Measurements from ENCODE around the gene CD34. TPM values are rescaled to one million over a fixed set of nuclear protein-coding genes. Genes with fewer than 3 reads are reported as not detected.

The CD34 gene
- total RNA-seq, 1 donor from 2014 or later, result 0.26 TPM

DNA sequence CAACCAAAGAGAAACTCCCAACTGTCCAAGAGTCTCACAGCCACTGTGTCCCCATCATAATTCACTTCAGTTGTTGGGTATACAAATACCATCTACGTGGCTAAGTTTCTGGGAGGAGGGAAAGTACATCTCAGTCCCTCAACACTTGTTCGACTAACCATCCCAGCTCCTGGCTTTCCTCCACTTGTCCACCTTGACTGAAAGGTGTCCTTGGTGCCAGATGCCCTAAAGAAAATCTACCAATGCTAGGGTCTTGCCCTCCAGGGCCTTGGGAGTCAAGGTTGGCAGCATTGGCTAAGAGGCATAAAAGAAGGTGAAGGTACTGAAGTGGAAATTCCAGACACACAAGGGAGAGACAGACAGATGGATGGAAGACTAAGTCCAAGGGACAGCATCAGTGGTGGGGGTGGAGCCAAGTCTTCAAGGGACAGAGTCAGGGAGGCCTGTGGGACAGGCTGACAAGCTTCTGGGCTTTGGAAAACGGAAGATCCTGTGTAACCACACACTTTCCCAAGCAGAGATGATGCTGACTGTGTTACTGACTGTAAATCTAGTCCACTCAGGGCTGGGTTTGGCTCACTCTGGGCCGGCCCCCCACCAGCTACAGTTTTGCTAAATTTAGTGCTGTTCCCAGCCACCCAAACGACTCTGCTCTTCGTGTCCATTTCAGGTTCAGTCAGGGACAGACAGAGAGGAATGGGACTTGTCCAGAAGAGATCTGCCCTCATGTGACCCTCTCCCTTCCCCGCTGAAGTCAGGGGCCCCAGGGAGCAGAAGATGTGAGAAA lies 60.1 kb downstream of the CD34 start:
- no peaks in the 10 kb centered on the region for H3K4me1 Mint-ChIP-seq

DNA sequence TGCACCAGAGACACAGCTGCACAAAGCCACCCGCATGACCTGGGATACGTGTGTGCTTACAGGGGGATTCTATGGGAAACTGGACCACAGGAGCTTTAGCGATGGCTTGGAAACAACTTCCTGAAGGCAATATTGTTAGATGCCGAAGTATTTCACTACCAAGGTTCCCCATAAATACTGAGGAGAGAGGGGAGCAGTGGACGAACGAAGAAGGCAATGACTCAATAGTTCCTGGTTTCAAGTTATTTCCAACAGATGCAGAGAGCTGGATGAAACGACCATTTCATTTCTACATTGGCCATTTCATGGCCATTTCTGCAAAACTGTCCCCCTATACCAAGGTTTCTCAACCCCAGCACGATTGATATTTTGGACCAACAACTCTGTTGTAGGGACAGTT lies 61.3 kb downstream of the CD34 start:
- H3K27ac Mint-ChIP-seq (ENCODE audit: unreplicated experiment), result no peak overlapping the region
- no peaks in the 10 kb centered on the region for H3K27me3 Mint-ChIP-seq (ENCODE audit: low read depth)
- peaks cover 5% of the 10 kb centered on the region for H3K36me3 Mint-ChIP-seq (ENCODE audit: low read depth)
- H3K4me3 Mint-ChIP-seq, result no peak overlapping the region
- H3K4me1 Mint-ChIP-seq, result peaks cover 10% of the 10 kb centered on the region
- H3K9me3 Mint-ChIP-seq, result no peaks in the 10 kb centered on the region
- DNase-seq (ENCODE audit: low read depth, low spot score), result no peak
- TF ChIP-seq, protein P1, sequence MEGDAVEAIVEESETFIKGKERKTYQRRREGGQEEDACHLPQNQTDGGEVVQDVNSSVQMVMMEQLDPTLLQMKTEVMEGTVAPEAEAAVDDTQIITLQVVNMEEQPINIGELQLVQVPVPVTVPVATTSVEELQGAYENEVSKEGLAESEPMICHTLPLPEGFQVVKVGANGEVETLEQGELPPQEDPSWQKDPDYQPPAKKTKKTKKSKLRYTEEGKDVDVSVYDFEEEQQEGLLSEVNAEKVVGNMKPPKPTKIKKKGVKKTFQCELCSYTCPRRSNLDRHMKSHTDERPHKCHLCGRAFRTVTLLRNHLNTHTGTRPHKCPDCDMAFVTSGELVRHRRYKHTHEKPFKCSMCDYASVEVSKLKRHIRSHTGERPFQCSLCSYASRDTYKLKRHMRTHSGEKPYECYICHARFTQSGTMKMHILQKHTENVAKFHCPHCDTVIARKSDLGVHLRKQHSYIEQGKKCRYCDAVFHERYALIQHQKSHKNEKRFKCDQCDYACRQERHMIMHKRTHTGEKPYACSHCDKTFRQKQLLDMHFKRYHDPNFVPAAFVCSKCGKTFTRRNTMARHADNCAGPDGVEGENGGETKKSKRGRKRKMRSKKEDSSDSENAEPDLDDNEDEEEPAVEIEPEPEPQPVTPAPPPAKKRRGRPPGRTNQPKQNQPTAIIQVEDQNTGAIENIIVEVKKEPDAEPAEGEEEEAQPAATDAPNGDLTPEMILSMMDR (conservative IDR thresholded peaks at IDR 0.05), result no peak

More for the DNA sequence above, 60.1 kb downstream of the CD34 start:
- Mint-ChIP-seq H3K27ac (ENCODE audit: unreplicated experiment) (no peak overlapping the region), H3K9me3 (no peaks in the 10 kb centered on the region), H3K4me3 (no peak overlapping the region), H3K36me3 (ENCODE audit: low read depth) (peaks cover 2% of the 10 kb centered on the region), H3K27me3 (ENCODE audit: low read depth) (no peaks in the 10 kb centered on the region)
- TF ChIP-seq, protein P1 (conservative IDR thresholded peaks at IDR 0.05), result no peak
- no peak for DNase-seq (ENCODE audit: low read depth, low spot score)

DNA sequence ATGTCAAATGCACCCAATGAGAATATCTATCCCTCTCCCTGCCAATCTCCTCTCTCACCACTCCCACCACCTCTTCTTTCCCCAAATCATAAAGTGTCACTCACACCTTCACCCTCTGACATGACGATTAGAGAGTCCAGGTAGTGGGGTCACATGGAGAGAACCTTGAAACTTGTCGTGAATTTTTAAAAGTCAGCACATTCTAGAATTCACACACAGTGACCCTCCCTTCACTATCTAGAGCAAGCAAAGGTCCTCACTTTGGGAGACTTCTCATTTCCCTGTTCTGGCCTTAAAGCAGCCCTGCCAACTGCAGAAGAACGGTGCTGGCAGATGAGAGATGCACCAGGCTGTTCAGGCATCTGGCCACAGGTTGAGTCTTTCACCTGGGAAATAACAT lies 61.9 kb downstream of the CD34 start:
- Mint-ChIP-seq H3K4me3 (no peak overlapping the region), H3K4me1 (peaks cover 16% of the 10 kb centered on the region), H3K9me3 (no peaks in the 10 kb centered on the region), H3K27ac (ENCODE audit: unreplicated experiment) (no peak overlapping the region), H3K36me3 (ENCODE audit: low read depth) (peaks cover 5% of the 10 kb centered on the region), H3K27me3 (ENCODE audit: low read depth) (no peaks in the 10 kb centered on the region)
- no peak for DNase-seq (ENCODE audit: low read depth, low spot score)
- TF ChIP-seq, protein P1 (conservative IDR thresholded peaks at IDR 0.05), result no peak

DNA sequence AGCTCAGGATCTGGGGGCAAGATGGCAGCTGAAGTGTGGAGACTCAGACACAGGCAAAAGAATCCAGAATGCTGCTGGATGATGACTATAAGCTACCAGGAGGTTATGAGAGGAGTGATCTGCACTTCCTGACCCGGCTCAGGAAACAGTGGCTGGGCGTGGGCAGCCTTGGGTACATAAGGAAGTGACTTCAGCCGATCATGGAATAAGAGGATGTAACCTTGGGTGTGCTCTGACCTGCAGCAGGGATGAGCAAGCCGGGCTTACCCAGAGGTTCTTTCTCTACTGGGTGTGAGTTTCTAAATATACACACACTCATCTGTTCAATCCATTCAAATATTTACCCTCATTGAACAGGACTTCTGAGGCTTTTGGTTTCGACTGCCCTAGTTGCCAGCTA lies 62.7 kb downstream of the CD34 start:
- no peaks in the 10 kb centered on the region for H3K9me3 Mint-ChIP-seq
- peaks cover 16% of the 10 kb centered on the region for H3K4me1 Mint-ChIP-seq
- H3K27ac Mint-ChIP-seq (ENCODE audit: unreplicated experiment), result no peak overlapping the region
- H3K36me3 Mint-ChIP-seq (ENCODE audit: low read depth), result peaks cover 5% of the 10 kb centered on the region
- no peak overlapping the region for H3K4me3 Mint-ChIP-seq
- TF ChIP-seq, protein P1 (conservative IDR thresholded peaks at IDR 0.05), result no peak
- DNase-seq (ENCODE audit: low read depth, low spot score), result no peak
- no peaks in the 10 kb centered on the region for H3K27me3 Mint-ChIP-seq (ENCODE audit: low read depth)

DNA sequence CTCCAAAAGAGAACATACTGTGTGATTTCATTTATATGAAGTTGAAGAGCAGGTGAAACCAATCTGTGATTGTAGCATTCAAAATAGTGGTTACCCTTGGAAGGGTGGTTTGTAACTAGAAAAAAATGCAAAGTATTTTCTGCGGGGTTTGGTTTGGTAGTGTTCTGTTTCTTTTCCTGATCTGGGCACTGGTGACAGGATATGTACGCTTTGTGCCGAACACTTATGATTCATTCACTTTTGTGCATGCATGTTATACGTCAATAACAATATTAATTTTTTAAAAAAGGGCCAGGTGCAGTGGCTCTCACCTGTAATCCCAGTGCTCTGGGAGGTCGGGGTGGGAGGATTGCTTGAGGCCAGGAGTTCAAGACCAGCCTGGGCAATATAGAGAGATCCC lies 63.8 kb downstream of the CD34 start:
- H3K27me3 Mint-ChIP-seq (ENCODE audit: low read depth), result no peaks in the 10 kb centered on the region
- H3K9me3 Mint-ChIP-seq, result no peaks in the 10 kb centered on the region
- TF ChIP-seq, protein P1 (conservative IDR thresholded peaks at IDR 0.05), result no peak
- no peak overlapping the region for H3K27ac Mint-ChIP-seq (ENCODE audit: unreplicated experiment)
- no peak for DNase-seq (ENCODE audit: low read depth, low spot score)
- H3K4me1 Mint-ChIP-seq, result peaks cover 16% of the 10 kb centered on the region
- H3K36me3 Mint-ChIP-seq (ENCODE audit: low read depth), result peaks cover 5% of the 10 kb centered on the region
- H3K4me3 Mint-ChIP-seq, result no peak overlapping the region
